NB4 (cell line): Measurements from ENCODE around the gene CAMSAP1.

Source experiments
- CTCF ChIP-seq: IDR thresholded peaks from one replicate; pipeline ENCODE4 v1.5.1; 2012; ENCODE audit warnings: low read depth, low read length
- MYC ChIP-seq: IDR thresholded peaks from 2 replicates; pipeline ENCODE4 v1.6.1; 2011; ENCODE audit warnings: low read depth, low read length
- POLR2A ChIP-seq: IDR thresholded peaks from 2 replicates; pipeline ENCODE4 v1.6.1; 2011; ENCODE audit warnings: mild to moderate bottlenecking; ENCODE audit not compliant: insufficient read length; ENCODE audit errors: extremely low read depth
- TF ChIP-seq, protein P1 (sequence below): IDR thresholded peaks from 2 replicates; pipeline ENCODE4 v1.6.1; 2011; ENCODE audit warnings: low read depth, low read length

DNA sequence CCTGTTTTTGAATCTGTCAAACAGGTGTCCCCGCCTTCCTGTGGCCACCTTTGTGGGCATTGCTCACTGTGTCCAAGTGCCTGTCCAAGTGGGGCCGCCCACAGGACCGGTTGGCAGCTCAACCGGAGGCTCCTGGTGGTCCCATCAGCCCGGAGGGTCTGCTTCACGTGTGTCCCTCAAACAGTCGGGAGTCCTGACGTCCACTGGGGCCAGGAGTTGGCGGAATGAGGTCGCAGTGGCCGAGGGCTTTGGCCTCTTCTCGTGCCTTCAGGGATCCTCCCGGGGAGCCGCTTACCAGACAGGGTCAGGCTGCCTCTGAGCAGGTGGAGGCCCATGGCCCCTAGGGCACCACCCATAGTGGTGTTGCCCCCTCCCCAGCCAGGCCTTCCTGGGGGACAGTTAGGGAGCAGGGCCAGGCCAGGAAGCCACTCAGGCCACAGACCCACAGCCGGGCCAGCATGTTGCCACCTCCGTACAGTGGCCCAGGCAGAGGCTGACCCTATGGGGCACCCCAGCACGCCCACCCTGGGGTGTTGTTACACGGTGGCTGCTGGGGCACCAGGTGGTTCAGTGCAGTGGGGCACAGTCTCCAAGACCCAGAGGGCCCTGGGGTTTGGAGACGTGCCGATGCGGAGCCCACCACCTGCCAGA lies 135.8 kb downstream of the CAMSAP1 start:
- no peak for TF ChIP-seq CTCF
- no peak for TF ChIP-seq MYC
- no peak for TF ChIP-seq POLR2A
- TF ChIP-seq, protein P1, sequence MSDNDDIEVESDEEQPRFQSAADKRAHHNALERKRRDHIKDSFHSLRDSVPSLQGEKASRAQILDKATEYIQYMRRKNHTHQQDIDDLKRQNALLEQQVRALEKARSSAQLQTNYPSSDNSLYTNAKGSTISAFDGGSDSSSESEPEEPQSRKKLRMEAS = no peak
